IPS-NIHi7 (cell line): Measurements from ENCODE around the gene DSCAML1.

Experiments used
- DNase-seq: peaks from one replicate; pipeline ENCODE4 v3.0.0; 2012; ENCODE audit warnings: mixed read lengths; ENCODE audit errors: extremely low spot score

Gene DSCAML1

DNA sequence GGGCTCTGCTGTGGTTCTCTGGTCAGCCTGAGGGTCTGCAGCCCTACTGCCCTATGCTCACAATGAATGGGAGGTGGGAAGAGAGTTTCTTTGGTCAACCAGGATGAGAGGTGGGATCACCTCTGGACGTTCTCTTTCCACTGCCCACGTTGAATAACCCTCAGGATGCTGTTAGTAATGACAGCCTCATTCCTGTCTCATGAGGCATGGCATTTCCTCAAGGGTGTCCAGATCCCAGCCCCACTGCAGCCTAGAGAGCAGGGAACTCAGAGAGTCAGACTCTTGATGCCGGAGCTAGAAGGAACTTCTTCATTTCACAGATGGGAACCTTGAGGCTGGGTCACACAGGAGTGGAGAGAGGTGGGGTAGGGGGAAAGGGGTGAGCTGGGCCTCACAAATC is 273.3 kb downstream of the DSCAML1 start:
- no peak for DNase-seq

DNA sequence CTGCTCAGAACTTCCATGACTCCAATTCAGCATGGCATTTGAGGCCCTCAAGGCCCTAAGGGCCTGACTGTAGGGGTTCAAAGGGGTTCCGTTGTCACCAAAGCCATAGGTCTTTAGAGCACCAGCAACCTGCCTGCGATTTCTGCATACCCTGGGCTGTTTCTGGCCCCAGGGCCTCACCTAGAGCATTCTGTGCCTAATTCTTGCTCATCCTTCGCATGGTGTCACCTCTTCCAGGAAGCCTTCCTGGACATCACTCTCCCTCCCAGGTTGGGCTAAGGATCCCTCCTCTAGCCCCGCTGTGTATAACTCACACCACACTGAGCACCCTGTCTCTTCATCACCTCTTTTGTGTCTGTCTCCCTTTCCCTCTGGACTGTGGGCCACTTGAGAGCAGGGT is 275.0 kb downstream of the DSCAML1 start:
- no peak for DNase-seq

DNA sequence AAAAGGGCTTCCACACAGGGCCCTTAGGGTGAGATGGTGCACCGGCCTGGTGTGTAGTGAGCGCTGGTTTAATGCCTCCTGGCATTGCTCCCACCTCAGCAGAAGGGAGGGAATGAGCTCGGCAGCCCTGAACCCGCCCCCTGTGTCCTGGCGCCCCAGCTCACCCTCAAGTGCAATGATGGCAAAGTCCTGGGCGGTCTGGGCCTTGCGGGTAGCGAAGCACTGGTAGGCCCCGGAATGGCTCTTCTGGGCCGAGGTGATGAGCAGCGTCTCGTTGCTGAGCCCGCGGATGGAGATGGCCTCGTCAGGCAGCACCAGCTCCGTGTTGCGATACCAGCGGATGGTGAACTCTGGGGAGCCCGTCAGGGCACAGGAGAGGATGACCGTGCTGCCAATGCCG is 276.1 kb downstream of the DSCAML1 start:
- no peak for DNase-seq

- no peak for DNase-seq
Measured at GRCh38 chr11:117520201-117520600, 276.8 kb downstream of the DSCAML1 start.

DNA sequence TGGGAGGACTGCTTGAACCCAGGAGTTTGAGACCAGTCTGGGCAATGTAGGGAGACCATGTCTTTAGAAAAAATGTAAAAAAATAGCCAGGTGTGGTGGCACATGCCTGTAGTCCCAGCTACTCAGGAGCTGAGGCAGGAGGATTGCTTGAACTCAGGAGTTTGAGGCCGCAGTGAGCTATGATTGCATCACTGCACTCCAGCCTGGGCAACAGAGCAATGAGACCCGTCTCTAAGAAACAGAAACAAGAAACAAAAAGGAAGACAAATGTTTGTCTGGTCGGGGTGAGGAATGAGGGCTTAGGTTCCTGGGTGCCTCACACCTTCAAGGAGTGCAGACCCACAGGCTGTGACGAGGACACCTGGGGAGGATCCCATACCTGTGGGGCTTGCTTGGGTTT is 277.4 kb downstream of the DSCAML1 start:
- no peak for DNase-seq

DNA sequence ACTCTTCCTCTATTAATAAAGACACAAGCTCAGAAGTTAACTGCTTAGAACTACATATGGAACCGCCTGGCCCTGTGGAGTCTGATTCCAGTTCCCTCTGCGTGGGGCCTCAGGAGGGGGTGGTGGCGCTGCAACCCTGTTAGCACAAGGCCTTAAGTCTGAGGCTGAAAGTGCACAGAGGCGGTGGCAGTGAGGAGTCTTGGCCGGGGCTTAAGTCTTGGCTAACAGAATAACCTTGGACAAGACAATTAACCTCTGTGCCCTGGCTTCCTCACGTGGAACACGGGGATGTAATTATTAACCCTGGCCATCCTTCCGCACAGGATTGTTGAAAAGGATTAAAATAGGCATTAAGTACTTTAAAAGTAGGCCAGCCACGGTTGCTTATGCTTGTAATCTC is 277.8 kb downstream of the DSCAML1 start:
- DNase-seq: no peak

DNA sequence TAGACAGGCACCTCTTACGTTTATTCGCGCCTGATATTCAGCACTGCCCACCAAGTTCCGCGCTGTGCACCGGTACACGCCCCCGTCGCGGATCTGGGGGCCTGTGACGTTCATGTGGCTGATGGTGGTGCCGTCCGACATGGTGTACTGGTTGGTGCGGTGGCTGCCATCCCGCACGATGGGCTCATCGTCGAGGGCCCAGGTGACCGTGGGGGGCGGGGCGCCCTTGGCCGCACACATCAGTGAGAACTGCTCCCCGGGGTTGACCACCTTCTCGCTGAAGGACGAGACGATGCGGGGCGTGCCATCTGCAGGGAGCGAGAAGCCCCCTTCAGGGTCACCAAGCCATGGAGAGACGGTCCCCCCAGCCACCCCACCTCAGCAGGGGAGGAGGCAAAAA is 278.6 kb downstream of the DSCAML1 start:
- DNase-seq: no peak

DNA sequence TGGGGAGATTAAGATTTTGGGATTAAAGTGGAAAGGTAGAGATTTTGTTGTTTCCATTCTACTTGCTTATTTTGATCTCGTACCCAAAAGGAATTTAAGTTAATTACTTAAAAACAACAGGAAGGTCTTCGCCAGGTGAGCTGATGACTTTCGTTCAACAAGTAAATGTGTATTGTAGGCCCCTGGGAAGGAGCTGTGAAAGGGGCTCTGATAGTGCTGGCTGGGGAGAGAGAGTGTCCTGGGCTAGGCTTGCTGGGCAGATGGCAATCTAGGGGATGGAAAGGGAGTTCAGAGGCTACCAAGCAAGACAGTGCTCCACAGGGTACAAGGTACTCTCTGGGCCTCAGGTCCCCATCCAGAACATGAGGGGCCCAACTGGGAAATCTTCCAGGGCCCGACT is 279.9 kb downstream of the DSCAML1 start:
- DNase-seq: no peak

DNA sequence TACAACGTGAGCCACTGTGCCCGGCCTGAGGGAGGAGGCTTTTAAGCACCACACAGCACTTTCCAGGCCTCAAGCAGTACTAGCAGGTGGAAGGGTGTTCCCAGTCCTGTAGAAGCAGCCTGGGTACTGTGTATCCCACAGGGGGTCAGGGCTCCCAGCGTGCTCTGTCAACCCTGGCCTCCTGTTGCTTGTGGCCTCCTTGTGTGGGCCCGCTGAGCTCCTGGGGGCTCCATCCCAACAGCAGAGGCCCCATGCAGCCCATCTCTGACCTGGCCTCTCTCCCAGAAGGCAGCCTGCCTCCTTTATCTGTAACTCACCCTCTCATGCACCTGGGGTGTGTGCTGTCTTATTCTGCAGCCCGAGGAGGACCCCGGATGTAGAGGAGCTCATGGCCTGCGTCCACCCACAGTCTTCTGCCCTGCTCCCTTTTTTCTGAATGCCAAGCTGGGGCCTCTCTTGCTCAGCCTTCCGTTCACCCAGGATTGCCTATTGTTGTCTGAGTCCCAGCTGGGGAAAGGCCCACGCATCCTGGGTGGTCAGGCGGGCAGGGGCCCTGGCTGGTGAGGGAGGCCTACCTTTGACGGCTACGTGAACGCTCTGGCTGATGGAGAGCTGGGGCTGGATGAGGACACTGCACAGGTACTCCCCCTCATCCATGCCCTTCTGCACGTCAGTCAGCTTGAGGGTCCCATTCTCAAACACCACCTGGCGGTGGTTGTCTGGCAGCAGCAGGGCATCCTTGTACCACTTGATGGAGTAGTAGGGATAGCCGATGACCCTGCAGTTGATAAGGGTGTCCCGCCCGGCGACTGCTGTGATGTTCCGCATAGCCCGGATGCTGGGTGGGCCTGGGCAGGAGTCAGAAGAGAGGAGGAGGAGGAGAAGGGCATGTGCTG is 280.9 kb downstream of the DSCAML1 start:
- no peak for DNase-seq

GRCh38 chr11:117514256-117514655 is 282.8 kb downstream of the DSCAML1 start:
- no peak for DNase-seq

- DNase-seq: no peak
Measured at GRCh38 chr11:117513666-117514065, 283.4 kb downstream of the DSCAML1 start.

DNA sequence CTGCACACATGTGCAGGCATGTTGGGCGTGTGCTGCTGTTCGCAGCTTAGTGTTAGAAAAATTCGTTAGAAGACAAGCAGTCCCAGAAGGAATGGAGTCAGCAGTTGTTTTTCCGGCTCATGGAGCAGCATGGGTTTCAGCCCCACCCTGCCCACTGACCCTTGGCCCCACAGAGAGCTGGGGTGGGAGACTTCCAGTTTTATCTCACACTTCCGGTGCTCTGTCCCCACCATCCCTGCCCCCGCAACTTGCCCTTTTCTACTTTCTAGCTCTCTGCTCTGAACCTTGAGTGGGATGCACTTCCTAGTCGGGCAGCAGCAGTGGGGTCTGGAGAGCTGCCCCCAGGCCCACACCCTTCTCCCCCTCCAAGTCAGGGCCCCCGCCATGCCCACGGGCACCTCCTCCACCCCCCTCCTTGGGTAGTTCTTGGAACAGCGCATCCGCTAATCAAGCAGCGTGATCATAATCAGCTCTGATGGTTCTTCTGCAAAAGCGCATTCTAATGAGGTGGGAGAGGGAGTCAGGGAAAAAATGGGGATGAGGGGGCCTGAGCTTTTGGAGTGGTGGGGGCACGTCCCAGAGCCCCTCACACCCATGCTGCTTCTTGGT is 285.0 kb downstream of the DSCAML1 start:
- DNase-seq: no peak

- DNase-seq: no peak
Measured at GRCh38 chr11:117511483-117511930, 285.5 kb downstream of the DSCAML1 start.

DNA sequence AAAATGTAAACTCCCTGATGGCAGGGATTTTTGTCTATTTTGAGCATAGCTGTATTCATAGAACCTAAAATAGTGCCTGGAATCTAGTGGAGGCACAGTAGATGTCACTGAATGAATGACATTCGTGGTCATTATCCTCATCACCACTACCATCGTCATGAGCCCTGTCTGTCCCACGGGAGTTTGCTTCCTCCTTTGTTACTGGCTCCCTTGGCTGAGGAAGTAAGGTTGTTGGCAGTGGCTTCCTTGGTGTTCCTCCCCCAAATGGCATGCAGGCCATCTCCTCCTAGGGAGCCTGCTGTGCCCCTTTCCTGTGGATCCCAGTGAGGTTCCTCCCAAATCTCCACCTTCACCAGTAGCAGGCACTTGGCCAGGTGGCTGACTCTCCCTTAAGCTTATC is 286.4 kb downstream of the DSCAML1 start:
- no peak for DNase-seq

DNA sequence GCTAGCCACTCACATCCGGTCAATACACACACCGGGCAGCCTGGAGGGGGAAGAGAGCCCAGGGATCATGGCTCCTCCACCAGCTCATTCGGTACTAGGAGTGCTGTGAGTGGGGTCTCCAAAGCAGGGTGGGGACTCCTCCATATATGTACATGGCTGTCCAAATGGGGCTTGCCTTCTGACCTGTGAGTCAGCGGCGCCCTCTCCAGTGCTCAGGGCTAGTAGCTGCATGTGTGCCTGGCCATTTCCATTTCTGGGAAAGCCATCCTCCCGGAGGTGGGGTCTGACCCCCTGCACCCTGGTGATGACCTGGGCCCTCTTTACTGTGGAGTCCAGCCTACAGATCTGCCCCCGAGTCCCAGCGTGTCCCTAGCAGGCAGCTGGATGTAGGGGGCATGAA is 287.5 kb downstream of the DSCAML1 start:
- DNase-seq: no peak

DNA sequence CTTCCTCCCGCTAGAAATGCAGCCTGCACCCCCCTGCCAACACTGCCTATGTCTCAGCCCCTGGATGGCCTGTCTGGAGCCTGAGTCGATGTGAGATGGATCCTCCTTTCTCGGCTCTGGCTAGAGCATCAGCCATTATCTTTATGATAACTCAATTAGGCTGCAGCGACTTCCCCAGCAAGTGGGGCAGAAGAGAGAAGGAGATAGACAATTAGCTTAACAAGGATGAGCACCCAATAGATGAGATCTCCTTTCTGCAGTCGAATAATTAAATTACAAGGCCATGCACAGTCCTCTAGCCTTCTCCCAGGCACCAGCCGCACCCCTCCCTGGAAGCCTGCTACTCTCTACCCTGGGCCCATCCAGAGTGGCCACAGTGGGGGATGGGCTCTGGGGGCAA is 290.0 kb downstream of the DSCAML1 start:
- DNase-seq: no peak

- no peak for DNase-seq
Measured at GRCh38 chr11:117505285-117505970, 291.6 kb downstream of the DSCAML1 start.

- no peak for DNase-seq
Measured at GRCh38 chr11:117502779-117503100, 294.3 kb downstream of the DSCAML1 start.

DNA sequence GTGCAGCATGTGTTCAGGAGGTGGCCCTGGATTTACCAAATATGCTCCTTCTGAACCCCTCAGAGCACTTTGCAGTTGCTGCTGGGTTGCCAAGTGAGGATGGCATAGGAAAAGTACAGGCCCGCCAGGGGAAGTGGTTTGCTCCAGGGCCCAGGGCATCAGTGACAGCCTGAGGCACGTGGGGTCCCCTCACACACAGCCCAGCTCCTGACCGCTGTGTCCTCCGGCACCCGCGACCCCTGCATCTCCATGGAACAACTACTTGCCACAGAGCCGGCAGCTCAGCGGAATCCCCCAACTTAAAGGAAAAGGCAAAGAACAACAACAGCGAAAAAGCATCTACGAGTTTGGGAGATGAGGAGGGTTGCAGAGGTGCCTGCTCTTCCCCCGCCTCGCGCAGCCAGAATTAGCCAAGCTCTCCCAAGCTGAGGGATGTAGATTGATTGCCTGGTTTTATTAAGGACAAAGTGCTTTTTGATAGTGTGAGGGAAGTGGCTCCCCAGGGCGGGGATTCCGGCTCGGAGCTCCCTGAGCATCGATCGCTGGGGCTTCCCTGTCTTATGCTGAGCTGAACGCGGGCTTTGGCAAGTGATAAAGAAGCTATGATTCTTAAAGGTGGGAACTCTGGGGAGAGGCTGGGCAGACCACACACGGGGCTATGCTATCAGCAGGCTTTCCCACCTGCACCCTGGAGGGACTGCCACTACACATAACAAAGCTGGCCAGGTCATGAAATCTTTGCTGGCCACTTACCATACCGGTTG is 294.8 kb downstream of the DSCAML1 start:
- DNase-seq: no peak

- no peak for DNase-seq
Measured at GRCh38 chr11:117501237-117501898, 295.6 kb downstream of the DSCAML1 start.

DNA sequence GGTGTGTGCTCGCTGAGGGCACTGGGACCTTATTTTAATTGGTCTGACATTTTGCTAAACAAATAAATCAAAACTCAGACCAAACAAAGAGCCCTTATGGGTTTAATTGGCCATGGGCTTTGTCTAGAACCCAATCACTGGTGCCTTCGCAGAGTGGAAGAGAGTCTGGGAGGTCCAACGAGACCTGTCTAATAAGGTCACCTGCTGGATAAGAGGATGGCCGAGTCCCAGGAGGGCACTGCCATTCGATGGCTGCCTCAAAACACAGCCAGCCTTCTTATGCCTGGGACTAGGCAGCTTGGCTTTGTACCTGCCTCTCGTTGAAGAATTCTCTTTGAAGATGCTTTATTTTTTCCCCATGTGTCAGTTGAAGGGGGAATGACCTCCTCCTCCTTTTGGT is 298.2 kb downstream of the DSCAML1 start:
- no peak for DNase-seq
